Peyer's patch (tissue), 4 donors: ENCODE data around the gene TSHZ3. TPM values are rescaled to one million over a fixed set of nuclear protein-coding genes. Genes with fewer than 3 reads are reported as not detected.

Source experiments
- DNase-seq, 3 donors: peaks; one replicate each; pipeline ENCODE4 v3.0.0-alpha.2; 2017 to 2019
- H3K27ac ChIP-seq, 4 donors: fragments of 200-600 bp; sonication (generic); one replicate each; pipeline ENCODE4 v1.5.1; 2016 to 2019
- H3K27me3 ChIP-seq, 2 donors: fragments of 200-600 bp; sonication (generic); one replicate each; pipeline ENCODE4 v1.5.1; 2019
- H3K36me3 ChIP-seq, 3 donors: fragments of 200-600 bp; sonication (generic); one replicate each; pipeline ENCODE4 v1.5.1; 2016 to 2019
- H3K4me1 ChIP-seq, 4 donors: fragments of 200-600 bp; sonication (generic); one replicate each; pipeline ENCODE4 v1.5.1; 2016 to 2019
- H3K4me3 ChIP-seq, 4 donors: fragments of 200-600 bp; sonication (generic); 1 replicate in 3 of 4; 2 replicates in 1 of 4; pipeline ENCODE4 v1.5.1; 2016 to 2019; ENCODE audit warnings: mild to moderate bottlenecking in 1 of 4
- H3K9me3 ChIP-seq, 4 donors: fragments of 200-600 bp; sonication (generic); one replicate each; pipeline ENCODE4 v1.5.1; 2016 to 2019; ENCODE audit warnings: mild to moderate bottlenecking in 1 of 4
- CTCF ChIP-seq, 6 experiments: fragments of 450-650 bp in 4 of 6; fragments of 200-600 bp in 2 of 6; sonication (generic) in 1 of 6; IDR thresholded peaks; one replicate each; pipeline ENCODE4 v1.5.1; 2017 to 2019; ENCODE audit warnings: antibody characterized with exemption in 6 of 6, mild to moderate bottlenecking in 3 of 6, moderate library complexity in 1 of 6
- POLR2A ChIP-seq, 2 donors: fragments of 450-650 bp; IDR thresholded peaks; one replicate each; pipeline ENCODE4 v1.5.1; 2017; ENCODE audit warnings: antibody characterized with exemption in 2 of 2, mild to moderate bottlenecking in 2 of 2, moderate library complexity in 2 of 2
- total RNA-seq, 4 donors: library from RNA; depleted of rRNA; stranded (reverse); fragments of >200 nt; gene quantifications; one replicate each; pipeline ENCODE4 v1.1.0, GENCODE V29; 2016

TSHZ3 gene
- 10 to 100 TPM in 1 of 4 donors, 1 to 10 TPM in 2, under 1 TPM in 1; 0.70 to 14.0 (median 3.0) TPM for total RNA-seq

GRCh38 chr19:31349160-31349881 is at the start of gene TSHZ3:
TSHZ3 (minus strand) TSS chr19:31349436; CDS start chr19:31349219, 217 bp downstream.
- no peaks in the 10 kb centered on the region for H3K36me3 ChIP-seq
- peaks cover 0 to 13% of the 10 kb centered on the region in 2 donors for H3K27me3 ChIP-seq
- peak within 1 kb of the TSS; percentile 53 to 88 (median 60) for H3K4me3 ChIP-seq
- peak in 2 of 3 donors; percentile 64 to 75 for DNase-seq
- no peaks in the 10 kb centered on the region for H3K9me3 ChIP-seq
- H3K4me1 ChIP-seq, result peaks cover 0 to 28% (median 5%) of the 10 kb centered on the region in 4 donors
- no peak for TF ChIP-seq CTCF (IDR thresholded peaks at IDR 0.05)
- TF ChIP-seq POLR2A (IDR thresholded peaks at IDR 0.05), result no peak
- peak within 1 kb of the TSS; percentile 72 to 91 (median 80) for H3K27ac ChIP-seq

- H3K36me3 ChIP-seq, result no peaks in the 10 kb centered on the region
- no peak for DNase-seq
- H3K4me3 ChIP-seq, result no peak overlapping the region
- TF ChIP-seq POLR2A (IDR thresholded peaks at IDR 0.05) (no peak), CTCF (IDR thresholded peaks at IDR 0.05) (no peak)
- no peaks in the 10 kb centered on the region for H3K4me1 ChIP-seq
- H3K27ac ChIP-seq, result no peak overlapping the region
- H3K27me3 ChIP-seq, result no peaks in the 10 kb centered on the region
- H3K9me3 ChIP-seq, result no peaks in the 10 kb centered on the region
Observed at GRCh38 chr19:31397308-31397707, 48.1 kb upstream of the TSHZ3 start.

GRCh38 chr19:31392464-31392863 is 43.2 kb upstream of the TSHZ3 start:
- no peaks in the 10 kb centered on the region for H3K4me1 ChIP-seq
- no peaks in the 10 kb centered on the region for H3K9me3 ChIP-seq
- no peak for DNase-seq
- no peak overlapping the region for H3K27ac ChIP-seq
- no peak overlapping the region for H3K4me3 ChIP-seq
- H3K27me3 ChIP-seq, result no peaks in the 10 kb centered on the region
- H3K36me3 ChIP-seq, result no peaks in the 10 kb centered on the region
- no peak for TF ChIP-seq CTCF (IDR thresholded peaks at IDR 0.05)
- TF ChIP-seq POLR2A (IDR thresholded peaks at IDR 0.05), result no peak

GRCh38 chr19:31391518-31391917 is 42.3 kb upstream of the TSHZ3 start:
- DNase-seq, result no peak
- Histone ChIP-seq H3K9me3 (no peaks in the 10 kb centered on the region), H3K27ac (no peak overlapping the region), H3K36me3 (no peaks in the 10 kb centered on the region), H3K4me1 (no peaks in the 10 kb centered on the region), H3K4me3 (no peak overlapping the region), H3K27me3 (no peaks in the 10 kb centered on the region)
- TF ChIP-seq POLR2A (IDR thresholded peaks at IDR 0.05) (no peak), CTCF (IDR thresholded peaks at IDR 0.05) (no peak)

- Histone ChIP-seq H3K27ac (no peak overlapping the region), H3K4me3 (no peak overlapping the region), H3K4me1 (no peaks in the 10 kb centered on the region), H3K9me3 (no peaks in the 10 kb centered on the region), H3K27me3 (no peaks in the 10 kb centered on the region), H3K36me3 (no peaks in the 10 kb centered on the region)
- no peak for TF ChIP-seq POLR2A (IDR thresholded peaks at IDR 0.05)
- TF ChIP-seq CTCF (IDR thresholded peaks at IDR 0.05), result no peak
- DNase-seq, result no peak
Observed at GRCh38 chr19:31390711-31391110, 41.5 kb upstream of the TSHZ3 start.
